SH-SY5Y (cell line): Measurements from ENCODE around the gene FZD7.

Source experiments
- GATA2 ChIP-seq: IDR thresholded peaks from 2 replicates; pipeline ENCODE4 v1.6.1; 2011; ENCODE audit warnings: mild to moderate bottlenecking, low read depth, low read length
- GATA3 ChIP-seq: IDR thresholded peaks from 2 replicates; pipeline ENCODE4 v1.6.1; 2011; ENCODE audit warnings: low read depth, mild to moderate bottlenecking, low read length, moderate library complexity

GRCh38 chr2:202049840-202050239 is 16.2 kb downstream of the FZD7 start:
- TF ChIP-seq GATA3, result no peak
- no peak for TF ChIP-seq GATA2
